ENCODE results near the gene KRT77.
"Not testable (repeated sequence)": the region's sequence is repeated elsewhere in the genome, so short reads cannot be mapped to it uniquely, and the experiment has no call there.

Gene KRT77

DNA sequence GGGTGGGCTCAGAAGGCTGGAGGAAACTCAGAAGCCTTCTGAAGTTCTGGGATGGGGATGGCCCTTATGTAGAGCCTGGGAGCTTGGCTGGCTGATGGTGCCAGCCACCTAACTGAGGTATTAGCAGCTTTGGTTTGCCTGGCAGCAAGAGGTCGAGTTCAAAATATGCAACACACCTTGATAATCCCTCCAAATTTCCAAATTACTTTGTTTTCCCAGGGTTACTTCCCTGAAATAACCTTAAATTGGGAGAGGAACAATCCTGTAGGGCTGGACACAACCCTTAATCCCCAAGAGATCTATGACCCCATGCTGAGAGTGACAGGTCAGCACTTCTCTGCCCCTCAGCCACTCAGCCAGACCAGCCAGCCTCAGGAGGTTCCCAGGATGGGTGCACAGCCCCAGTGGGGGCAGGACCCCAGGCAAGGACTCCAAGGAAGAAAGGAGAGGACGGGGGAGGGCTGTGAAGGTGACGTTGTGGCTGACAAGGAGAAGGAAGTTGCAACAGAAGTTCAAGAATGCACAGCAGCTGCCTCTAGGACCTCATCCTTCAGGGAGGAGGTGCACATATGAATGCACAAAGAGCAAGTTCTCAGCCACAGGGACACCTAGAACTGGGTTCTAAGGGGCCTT lies 18.6 kb upstream of the KRT77 start:
- DNase-seq: no peak

DNA sequence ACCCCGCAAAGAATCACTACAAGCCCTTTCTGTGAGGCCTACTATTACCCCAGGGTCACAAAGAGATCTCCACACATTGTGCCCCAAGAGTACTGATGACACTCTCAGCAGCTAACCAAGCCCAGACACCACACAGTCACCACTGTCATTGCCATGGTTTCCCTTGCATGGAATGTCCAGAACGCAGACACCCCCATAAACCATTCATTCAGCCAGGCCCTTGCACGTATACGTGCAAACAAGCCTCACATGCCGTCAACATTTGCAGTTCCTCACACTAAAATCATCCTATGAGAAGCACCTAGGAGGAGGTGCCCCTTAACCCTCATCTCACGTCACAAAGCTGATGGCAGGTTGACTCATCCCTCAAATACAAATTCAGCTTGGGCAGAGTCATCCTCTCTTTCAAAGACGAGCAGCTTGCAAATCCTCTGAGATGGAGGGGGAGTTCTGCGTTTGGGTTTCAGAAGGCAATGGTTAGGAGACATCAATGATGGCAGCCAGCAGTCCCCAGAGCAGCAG lies 17.1 kb upstream of the KRT77 start:
- no peak for DNase-seq

DNA sequence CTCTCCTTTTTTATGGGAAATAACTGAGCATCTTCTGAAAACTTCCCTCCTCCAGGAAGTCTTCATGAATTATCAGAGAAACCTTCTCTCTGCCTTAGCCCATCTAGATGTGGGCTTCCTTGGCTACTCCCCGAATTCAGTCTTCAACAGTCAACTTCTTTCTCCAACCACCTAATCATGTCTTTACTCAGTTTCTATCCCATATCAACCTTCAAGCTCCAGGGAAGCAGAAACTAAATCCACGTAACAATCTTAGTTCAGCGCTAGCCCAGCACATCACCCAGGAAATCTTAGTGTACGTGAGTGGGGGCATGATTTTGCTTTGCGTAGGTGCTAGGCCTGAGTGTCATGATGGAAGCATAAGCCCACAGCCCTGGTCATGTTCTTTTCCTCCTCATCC lies 12.7 kb upstream of the KRT77 start:
- DNase-seq: no peak

DNA sequence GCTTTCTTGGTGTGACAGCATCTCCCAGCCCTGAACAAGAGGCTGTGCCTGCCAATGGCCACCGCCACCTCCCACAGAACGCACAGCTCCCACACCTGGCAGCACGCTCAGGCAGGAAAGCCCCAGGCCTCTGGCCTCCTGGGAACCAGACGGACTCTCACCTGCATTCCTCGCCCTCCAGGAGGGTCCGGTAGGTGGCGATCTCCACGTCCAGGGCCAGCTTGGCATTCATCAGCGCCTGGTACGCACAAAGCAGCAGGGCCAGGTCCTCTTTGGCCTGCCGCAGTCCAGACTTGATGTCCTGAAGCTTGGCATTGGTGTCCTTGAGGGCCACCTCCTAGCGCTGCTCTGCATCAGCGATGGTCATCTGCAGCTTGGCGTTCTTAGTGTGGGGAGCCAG lies 12.1 kb upstream of the KRT77 start:
- no peak for DNase-seq

DNA sequence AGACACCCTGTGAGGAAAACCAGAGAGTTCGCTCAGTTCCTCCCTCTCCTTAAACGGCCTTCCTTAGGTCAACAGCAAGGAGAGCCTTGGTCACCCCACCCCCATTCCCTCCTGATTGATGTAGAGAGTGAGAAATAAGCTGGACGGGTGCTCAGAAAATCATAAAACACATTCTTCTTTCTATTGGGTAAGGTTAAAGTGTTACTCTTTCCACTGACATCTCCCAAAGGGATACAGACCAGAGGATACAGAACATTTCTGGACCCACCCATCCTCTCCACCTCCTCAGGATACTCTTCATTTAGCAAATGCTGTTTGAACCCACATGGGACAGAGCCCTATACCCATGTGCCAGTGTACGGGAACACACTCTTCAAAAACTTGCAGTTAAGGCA lies 11.6 kb upstream of the KRT77 start:
- DNase-seq: no peak

DNA sequence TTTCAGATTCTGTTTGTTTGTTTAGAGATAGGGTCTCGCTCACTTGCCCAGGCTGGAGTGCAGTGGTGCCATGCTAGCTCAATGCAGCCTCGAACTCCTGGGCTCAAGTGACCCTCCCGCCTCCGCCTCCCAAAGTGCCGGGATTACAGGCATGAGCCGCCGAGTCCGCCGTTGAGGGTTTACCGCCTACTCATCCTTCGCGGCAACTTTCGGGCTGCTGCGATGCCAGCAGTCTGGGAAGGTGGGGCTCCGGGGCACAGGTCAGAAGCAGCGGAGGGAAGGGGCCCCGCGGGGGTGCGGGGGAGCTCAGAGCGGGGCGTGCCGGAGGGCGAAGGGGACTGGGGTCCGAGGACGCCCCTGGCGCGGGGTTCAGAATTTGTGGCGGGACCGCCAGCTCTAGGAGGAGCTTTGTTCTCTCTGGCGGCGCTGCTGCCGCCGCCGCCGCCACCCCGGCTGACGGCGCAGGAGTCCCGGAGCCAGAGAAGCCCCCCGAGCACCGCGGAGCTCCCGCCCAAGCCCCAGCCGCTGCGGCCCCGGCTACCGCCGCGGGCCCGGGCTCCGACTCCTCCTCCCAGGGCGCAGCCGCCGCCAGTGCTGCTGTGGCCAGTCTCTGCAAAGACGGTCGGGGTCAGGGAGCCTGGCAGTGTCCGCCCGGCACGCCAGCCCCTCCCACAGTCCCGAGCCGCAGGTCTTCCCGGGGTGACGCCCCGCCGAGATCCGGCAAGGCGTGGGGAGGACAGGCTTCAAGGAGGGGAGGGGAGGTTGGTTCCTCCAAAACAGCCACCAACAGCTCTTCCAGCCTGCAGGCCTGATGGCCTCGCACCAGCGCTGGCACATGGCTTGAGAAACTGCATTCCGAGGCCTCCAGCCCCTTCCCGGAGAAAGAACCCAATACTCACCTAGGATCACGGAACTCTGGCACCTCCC lies 10.9 kb upstream of the KRT77 start:
- DNase-seq: no peak

DNA sequence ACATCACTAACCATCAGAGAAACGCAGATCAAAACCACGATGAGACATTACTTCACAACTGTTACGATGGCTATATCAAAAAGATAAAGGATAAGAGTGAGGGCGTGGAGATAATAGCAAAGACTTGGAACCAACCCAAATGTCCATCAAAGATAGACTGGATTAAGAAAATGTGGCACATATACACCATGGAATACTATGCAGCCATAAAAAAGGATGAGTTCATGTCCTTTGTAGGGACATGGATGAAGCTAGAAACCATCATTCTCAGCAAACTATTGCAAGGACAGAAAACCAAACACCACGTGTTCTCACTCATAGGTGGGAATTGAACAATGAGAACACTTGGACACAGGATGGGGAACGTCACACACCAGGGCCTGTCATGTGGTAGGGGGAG lies 8.8 kb upstream of the KRT77 start:
- DNase-seq: not testable (repeated sequence)

DNA sequence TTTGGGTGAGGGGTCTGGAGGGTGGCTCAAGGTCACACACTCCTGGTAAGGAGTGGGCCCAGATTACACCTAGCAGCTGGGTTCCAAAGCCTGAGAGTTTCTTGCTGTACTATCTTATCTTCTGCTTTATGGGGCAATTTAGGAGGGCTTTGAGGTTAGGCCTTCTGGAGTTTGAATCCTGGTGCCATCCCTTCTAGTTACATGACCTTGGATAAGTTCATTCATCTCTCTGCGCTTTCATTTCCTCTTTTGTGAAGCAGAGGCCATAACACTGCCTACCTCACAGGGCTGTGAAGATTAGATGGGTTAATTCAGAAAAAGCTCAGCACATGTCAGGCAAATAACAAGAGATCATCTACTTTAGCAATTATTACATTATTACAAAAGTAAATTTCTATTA lies 7.4 kb upstream of the KRT77 start:
- no peak for DNase-seq

DNA sequence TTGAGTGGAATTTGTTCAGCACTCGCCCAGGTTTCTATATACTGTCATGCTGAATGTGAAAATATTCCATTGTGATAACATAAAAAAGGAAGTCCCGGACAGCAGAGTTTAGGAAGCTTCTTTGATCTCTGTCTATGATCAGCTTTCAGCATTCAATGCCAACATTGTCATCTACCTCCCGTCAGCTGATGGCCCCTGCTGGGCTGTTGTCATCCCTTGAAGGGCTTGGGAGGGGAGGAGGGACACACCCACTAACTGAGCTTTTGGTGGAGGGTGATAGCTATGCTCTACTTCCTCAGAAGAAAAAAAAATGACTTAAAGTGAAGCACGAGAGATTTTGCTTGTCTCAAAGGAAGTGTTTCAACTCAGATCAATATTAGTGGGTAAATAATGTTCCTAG lies 4.7 kb upstream of the KRT77 start:
- no peak for DNase-seq

DNA sequence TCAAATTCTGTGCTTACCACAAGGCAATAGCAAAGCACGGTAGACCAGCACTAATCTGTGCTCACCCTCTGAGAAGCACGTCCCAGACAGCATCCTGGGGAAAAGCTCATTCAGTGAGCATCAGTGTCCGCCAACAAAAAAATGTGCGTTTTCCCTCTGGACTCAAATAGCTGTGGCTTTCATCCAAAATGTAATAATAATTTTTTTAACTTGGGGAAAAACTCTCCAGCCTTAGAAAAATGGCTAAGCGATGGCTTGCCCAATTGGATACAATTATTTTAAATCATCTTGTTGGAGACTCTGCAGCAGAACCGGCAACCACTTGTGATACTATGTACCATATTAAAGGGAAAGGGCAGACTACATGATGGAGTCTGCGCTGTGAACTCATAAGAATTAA lies 1.1 kb upstream of the KRT77 start:
- no peak for DNase-seq

DNA sequence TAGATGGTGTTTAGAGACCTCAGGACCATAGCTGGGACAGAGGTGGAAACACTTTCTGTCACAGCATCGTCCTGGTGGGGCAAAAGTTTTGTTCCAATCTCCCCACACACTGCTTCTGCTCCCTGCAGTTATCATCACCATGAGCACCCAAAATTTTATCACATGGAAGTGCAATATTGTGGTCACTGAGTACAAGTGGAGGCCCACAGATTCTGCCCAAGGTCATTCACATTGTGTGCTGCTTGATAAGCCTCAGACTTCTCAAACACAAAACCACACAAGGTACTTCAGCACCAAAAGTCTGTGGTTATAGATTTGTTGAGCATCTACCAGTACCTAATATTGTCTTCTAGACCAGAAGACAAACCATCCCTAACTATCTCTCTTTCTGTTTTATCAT lies 554 bp upstream of the KRT77 start:
- DNase-seq: no peak

DNA sequence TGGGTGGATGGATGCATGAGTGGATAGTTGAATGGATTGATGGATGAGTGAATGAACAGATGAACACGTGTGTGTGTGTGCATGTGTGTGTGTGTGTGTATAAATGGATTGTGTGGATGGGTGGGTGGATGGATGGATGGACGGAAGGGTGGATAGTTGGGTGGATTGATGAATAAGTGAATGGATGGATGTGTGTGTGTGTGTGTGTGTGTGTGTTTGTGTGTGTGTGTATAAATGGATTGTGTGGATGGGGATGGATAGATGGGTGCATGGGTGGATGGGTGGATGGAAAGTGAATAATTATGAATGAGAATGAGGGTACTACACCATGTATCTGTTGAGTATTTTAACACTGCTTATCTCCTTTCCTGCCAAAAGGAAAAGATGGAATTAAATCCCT lies 986 bp downstream of the KRT77 start:
- DNase-seq: no peak

DNA sequence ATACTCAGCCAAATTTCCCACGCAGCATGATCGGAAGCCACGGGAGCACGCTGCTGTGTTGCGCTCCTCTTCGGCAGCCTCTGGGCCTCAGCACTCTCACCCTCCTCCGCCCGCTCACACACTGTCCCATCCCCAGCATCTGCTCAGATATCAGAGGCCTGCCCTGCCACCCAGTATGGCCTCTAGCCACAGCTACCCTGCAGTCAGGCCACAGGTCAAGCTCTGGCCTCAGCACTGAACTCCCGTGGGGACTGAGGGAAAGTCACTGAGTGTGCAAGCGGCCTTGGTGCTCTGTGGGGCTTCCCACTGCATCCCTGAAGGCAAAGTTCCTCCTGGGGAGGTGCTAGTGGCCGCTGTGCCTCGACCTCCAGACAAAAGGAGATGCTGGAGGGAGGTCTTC lies 2.0 kb downstream of the KRT77 start:
- no peak for DNase-seq

DNA sequence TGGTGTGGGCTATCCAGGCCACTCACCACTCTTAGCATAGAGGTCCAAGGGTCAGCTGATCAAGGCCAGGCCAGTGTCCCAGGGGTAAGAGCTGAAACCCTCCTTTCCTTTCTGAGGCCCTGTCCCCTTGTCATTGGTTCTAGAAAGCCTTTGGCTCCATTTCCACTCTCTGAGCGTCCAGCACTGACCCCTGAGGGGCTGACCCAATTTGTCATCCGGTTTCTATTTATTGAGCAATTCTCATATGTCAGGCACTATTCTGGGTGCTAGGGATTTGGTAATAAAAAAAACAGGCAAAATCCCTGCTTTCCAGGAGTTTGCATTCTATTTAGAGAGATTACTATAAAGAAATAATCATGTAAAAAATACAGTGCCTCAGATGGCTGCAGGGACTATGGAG lies 3.4 kb downstream of the KRT77 start:
- DNase-seq: no peak

DNA sequence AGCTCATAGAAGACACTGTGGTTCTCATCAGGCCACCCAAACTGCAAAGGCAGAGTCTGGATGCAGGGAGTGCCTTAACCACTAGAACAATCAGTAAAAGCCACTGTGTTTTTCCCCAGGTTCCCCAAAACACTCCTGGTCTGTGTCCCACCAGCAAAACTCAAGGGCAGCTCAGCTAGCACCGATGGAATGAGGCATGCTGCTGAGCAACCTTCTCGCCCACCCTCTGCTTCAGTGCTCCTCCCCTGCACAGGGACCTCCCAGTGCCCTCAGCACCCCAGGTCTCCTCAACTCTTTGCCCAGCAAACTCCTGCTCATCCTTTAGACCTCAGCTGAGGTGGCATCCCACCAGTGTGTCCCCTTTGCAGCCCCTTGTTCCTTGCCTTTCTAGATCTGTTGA lies 4.0 kb downstream of the KRT77 start:
- DNase-seq: no peak

DNA sequence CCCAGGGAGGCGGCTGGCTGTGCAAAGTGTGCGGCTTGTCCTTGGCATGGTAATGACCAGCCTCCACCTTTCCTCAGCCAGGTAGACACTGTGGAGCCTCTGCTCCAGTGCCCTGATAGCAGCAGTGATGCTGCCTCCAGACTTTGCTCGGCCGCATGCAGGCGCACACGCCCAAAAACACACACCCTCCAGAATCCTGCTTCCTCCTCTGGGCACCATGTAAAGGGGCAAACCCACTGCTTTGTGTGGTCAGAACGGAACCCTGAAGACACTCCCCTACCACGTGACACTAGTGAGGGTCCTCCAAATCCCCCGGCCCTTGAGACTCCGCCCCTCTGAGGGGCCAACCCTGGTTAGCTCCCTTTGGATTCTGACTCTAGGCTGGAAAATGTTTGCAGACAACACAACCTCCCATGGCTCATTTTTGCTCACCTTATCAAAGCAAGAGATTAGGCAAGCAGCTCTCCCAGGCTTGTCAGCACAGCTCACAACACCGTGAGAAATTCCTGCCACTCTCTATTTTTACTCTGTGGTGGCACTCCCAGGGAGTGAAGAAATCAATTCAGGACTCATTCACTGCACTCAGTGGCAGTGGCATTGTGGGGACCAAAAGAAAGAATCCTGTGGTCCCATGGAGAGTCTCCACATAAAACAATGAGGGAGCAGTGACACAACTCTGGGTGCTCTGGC lies 4.5 kb downstream of the KRT77 start:
- DNase-seq: no peak

DNA sequence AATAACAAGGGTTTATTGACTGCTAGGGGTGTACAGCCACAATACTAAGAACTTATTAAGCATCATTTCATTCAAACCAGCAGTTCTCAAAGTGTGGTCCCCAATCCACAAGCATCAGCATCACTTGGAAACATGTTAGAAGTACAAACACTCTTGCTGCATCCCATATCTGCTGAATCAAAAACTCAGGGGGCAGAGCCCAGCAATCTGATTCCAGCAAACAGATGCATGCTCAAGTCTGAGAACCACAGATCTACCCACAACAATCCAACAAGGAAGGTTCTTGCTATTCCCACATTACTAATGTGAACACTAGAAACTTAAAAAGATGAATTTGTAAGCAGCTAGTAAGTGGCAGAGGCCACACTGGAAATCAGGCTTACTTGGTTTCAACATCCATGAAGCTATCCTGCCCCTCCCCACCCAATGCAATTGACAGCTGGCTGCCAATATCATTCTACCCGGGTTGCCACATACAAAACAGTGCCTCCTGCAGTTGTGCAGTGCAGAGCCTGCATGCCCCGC lies 6.2 kb downstream of the KRT77 start:
- DNase-seq: no peak

DNA sequence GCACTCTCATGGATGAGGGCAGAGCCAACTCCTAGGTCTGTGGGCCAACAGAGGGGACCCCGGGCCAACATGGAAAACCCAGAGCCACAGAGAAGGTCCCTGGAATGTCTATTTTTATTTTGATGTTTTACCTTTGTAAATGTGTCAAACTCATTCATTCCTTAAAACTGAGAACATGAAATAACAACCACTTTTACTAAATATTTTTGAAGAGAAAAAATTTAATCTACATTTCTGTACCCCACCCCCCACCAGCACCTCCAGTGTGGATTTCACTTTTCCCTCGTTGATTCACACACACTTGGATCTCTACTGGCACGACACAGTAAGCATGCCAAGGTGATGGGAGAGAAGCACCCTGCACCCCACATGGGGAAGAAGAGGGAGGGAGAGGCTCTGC lies 6.7 kb downstream of the KRT77 start:
- no peak for DNase-seq

DNA sequence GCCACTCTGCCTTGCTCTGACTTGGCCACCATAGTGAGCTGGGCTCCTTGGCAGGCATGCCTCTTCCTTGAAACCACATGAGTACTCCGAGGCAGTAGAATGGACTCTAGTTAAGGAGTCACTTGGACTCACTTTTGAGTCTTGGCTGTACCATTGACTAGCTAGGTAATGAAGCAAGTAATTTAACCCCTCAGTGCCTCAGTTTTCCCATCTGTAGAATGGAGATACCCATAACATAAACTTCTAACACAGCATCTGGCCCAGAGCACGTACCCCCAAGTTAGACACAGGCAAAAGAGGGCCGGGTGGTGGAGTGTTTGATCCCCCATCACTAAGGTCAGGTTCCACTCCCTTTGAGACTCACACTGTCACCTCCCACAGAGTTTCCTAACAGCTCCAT lies 8.3 kb downstream of the KRT77 start:
- no peak for DNase-seq

DNA sequence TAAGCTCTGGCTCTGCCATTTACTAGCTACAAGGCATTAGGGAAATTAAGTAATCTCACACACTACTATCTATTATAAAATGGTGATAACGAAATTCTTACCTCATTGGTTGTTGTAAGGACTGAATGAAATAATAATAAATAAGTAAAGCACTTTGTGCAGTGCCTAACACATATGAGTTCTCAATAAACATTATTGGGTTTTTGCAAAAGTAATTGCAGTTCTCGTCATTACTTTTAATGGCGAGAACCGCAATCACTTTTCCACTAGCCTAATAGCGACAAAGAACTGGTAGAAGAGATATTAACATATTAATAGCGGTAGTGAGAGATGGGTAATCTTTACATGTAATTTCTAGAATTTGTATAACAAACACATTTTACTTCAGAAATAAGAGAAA lies 9.2 kb downstream of the KRT77 start:
- no peak for DNase-seq

DNA sequence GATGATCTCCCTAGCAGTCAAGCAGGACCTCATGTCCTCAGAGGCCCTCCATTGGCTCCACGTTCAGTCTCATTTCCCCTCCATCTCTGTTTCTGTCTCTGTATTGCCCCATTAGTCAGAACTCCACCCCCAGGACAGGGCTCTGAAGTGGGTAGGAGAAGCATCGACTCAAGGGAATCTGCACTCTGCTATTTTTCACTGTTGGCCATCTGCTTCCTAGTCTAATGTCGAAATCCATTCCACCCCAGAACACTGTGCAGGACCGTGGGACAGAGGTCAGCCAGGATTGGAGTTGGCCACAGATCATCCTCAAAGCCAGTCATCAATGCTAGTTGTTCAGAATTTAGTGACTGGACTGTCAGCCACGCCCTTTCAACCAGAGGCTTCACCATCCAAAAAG lies 10.1 kb downstream of the KRT77 start:
- no peak for DNase-seq

DNA sequence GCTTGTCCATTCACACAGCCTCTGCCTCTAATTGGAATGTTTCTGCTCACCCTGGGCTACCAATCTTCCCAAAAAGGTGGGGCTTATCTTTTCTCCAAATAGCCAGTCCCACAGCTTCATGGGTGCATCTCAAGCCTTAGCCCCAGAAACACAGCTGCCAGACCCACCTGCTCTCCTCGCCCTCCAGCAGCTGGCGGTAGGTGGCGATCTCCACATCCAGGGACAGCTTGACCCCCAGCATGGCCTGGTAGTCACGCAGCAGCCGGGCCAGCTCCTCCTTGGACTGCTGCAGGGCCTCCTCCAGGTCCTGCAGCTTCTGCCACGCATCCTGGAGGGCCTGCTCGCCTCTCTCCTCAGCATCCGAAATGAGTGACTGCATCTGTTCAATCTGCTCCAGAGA lies 11.1 kb downstream of the KRT77 start:
- DNase-seq: no peak

DNA sequence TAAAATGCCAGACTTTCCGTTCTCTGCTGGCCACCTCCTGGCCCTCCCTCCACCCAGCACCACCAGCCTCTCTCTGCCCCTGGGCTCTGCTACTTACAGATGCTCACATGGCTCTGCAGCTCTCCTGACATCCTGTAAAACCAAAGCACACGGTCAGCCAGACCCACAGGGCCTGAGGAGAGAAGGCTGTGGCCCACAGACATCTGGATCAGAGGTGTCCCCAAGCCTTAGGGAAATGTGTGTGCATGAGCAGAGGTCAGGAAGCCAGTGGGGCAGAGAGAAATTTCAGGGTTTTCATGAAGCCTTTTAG lies 11.5 kb downstream of the KRT77 start:
- no peak for DNase-seq

Data from fibroblast of skin of back (primary cell).